Stomach (tissue), 4 donors: ENCODE data around the gene ALG13.
A peak's percentile ranks its signal among the peaks of the same experiment; 100 is the strongest.

ENCODE experiments used
- CTCF ChIP-seq, 7 experiments: fragments of 450-650 bp in 4 of 7; fragments of 200-600 bp in 3 of 7; sonication (generic) in 3 of 7; IDR thresholded peaks; one replicate each; pipeline ENCODE4 v1.5.1; 2016 to 2019; ENCODE audit warnings: antibody characterized with exemption in 7 of 7, control low read depth in 2 of 7, mild to moderate bottlenecking in 1 of 7
- POLR2AphosphoS5 ChIP-seq, 3 donors: sonication (generic); formaldehyde crosslinking; IDR thresholded peaks; one replicate each; pipeline ENCODE4 v1.6.1; 2016; ENCODE audit warnings: antibody characterized with exemption in 3 of 3

DNA sequence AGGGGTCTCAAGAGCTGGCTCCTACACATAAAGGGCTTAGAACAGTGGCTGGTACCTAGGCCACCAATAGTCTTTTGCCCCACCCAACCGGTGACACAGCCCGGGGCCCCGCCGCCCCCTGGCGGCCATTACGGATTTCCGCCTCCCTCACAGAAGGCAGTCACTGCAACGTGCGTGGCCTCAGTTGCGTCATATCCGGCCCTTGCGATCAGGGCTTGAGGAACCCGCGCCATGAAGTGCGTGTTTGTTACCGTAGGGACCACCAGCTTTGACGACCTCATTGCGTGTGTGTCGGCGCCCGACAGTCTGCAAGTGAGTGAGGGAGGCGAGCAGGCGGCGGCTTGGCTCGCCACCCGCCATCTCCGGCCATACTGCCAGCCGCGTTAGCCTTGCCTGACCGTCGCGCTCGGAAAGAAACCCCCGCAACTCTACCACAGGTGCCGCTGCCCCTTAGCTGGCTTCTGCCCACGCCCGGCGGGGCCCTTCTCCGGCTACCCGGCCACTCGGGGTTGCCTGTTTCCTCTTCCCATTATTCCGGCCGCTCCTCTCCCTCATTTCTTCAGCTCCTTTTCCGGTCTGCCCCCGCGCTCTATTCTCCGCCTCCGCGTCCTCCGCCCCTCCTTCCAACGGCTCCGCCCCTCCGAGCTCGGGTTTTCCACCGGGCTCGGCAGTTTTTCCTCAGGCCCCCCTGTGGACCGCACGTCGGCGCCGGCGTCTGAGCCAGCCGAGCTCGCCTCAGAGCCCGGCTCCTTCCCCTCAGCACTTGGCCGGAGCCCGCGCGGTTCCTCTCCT is at the start of gene ALG13:
- TF ChIP-seq CTCF (IDR thresholded peaks at IDR 0.05): peak in 5 of 7 experiments; percentile 35 to 72 (median 50)
- peak; percentile 74 to 88 (median 81) for TF ChIP-seq POLR2AphosphoS5 (IDR thresholded peaks at IDR 0.05)
